Measurements from ENCODE around the gene HMCN2.

The HMCN2 gene

DNA sequence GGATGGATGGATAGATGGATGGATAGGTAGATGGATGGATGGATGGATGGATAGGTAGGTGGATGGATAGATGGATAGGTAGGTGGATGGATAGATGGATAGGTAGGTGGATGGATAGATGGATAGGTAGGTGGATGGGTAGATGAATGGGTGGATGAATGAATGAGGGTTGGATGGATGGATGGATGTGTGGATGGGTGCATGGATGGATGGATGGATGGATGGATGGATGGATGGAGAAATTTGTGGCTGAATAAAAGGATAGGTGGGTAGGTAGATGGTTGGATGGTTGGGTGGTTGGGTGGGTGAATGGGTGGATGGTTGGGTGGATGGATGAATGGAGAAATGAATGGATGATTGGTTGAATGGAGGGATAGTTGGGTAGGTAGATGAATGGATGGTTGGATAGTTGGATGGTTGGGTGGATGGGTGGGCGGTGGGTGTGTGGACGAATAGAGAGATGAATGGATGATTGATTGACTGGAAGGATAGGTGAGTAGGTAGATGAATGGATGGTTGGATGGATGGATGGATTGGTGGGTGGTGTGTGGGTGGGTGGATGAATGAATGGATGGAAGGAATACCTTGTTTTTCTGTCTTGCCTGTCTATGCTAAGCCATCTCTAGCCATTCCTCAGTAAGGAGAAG is 108.2 kb downstream of the HMCN2 start:
- Mint-ChIP-seq H3K36me3 (ENCODE audit: low read depth) (no peaks in the 10 kb centered on the region), H3K9me3 (peaks cover 4% of the 10 kb centered on the region), H3K27ac (no peak overlapping the region), H3K4me3 (no peak overlapping the region), H3K27me3 (ENCODE audit: low read depth, poor library complexity) (peaks cover 27% of the 10 kb centered on the region), H3K4me1 (peaks cover 2% of the 10 kb centered on the region)
- TF ChIP-seq CTCF (IDR thresholded peaks at IDR 0.05), result no peak
- DNase-seq, result no peak

DNA sequence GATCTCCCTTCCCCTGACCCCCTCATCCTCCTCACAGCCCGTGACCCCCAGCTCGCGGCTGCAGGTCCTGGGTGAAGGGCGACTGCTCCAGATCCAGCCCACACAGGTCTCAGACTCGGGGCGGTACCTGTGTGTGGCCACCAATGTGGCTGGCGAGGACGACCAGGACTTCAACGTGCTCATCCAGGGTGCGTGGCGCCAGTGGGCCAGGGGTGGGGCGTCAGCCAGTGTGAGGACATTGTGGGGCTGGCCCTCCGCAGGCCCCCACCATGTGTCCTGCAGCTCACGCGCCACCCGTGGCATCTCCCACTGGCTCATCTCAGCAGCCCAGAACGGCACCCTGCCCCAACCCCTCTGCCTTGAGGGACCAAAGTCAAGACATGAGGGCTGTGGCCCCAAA is 112.1 kb downstream of the HMCN2 start:
- no peak overlapping the region for H3K4me3 Mint-ChIP-seq
- H3K4me1 Mint-ChIP-seq, result peaks cover 7% of the 10 kb centered on the region
- TF ChIP-seq CTCF (IDR thresholded peaks at IDR 0.05), result no peak
- peaks cover 26% of the 10 kb centered on the region for H3K27me3 Mint-ChIP-seq (ENCODE audit: low read depth, poor library complexity)
- H3K9me3 Mint-ChIP-seq, result peaks cover 4% of the 10 kb centered on the region
- H3K27ac Mint-ChIP-seq, result peak overlapping the region; percentile 61
- H3K36me3 Mint-ChIP-seq (ENCODE audit: low read depth), result no peaks in the 10 kb centered on the region
- DNase-seq, result no peak

DNA sequence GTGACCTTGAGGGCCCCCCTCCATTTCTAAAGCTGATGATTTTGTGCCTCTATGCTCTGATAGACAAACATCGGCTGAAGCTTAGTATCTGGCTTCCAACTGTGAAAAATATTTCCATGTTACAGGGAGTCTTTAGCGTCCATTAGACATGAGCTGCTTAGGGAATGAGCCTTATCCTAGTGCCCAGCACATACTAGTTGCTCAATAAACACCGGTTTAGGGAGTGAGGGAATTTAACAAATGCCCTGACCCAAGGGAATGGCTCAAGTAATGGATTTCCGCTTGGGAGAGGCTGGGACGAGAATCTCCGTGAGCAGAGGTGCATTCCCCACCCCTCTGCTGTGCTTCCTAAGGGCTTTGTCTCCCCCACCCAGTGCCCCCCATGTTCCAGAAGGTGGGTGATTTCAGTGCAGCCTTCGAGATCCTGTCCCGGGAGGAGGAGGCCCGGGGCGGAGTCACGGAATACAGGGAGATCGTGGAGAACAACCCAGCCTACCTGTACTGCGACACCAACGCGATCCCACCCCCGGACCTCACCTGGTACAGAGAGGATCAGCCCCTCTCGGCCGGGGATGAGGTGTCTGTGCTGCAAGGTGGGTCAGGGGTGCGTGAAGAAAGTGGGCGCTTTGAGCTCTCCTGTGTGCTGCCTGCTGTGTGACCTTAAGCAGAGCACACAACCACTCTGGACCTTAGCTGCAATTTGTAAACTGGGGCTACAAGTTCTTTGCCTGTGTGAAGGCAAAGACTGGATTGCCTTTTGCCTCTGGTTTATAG is 113.5 kb downstream of the HMCN2 start:
- TF ChIP-seq CTCF (IDR thresholded peaks at IDR 0.05), result no peak
- Mint-ChIP-seq H3K27ac (peak overlapping the region; percentile 16), H3K9me3 (no peaks in the 10 kb centered on the region), H3K36me3 (ENCODE audit: low read depth) (no peaks in the 10 kb centered on the region), H3K27me3 (ENCODE audit: low read depth, poor library complexity) (peaks cover 18% of the 10 kb centered on the region), H3K4me3 (no peak overlapping the region), H3K4me1 (peaks cover 7% of the 10 kb centered on the region)
- no peak for DNase-seq

- Mint-ChIP-seq H3K27me3 (ENCODE audit: low read depth, poor library complexity) (peaks cover 13% of the 10 kb centered on the region), H3K9me3 (no peaks in the 10 kb centered on the region), H3K4me1 (peaks cover 12% of the 10 kb centered on the region), H3K4me3 (no peak overlapping the region), H3K27ac (peak overlapping the region; percentile 16), H3K36me3 (ENCODE audit: low read depth) (no peaks in the 10 kb centered on the region)
- TF ChIP-seq CTCF (IDR thresholded peaks at IDR 0.05), result no peak
- DNase-seq, result no peak
These were observed 114.0 kb downstream of the HMCN2 start for GRCh38 chr9:130379649-130379970.

DNA sequence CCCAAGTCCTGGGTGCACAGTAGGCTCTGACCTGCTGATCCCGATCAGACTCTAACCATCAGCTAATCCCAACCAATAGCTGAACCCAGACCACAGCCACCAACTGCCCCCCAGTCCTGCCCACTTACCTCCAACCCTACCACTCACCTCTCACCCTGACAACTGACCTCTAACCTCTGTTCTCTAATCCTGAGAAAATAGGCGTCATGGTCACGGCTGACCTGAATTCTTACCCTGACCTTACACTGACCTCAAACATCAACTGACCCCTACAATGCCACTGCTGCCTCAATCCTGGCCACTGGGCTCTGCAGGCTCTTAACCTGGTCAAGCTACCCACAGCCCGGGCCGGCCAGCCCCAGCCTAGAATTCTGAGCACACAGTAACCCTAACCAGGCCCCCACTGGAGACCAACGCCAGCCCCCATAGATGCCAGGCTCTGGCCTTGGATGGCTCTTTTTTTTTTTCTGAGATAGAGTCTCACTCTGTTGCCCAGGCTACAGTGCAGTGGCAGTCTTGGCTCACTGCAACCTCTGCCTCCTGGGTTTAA is 115.4 kb downstream of the HMCN2 start:
- TF ChIP-seq CTCF (IDR thresholded peaks at IDR 0.05), result no peak
- Mint-ChIP-seq H3K4me3 (no peak overlapping the region), H3K9me3 (no peaks in the 10 kb centered on the region)

More for the DNA sequence above, 115.4 kb downstream of the HMCN2 start:
- Mint-ChIP-seq H3K36me3 (ENCODE audit: low read depth) (no peaks in the 10 kb centered on the region), H3K27ac (no peak overlapping the region), H3K27me3 (ENCODE audit: low read depth, poor library complexity) (peaks cover 10% of the 10 kb centered on the region), H3K4me1 (peaks cover 15% of the 10 kb centered on the region)
- no peak for DNase-seq

Measured in nephron progenitor cell (in vitro differentiated cells).